T follicular helper cell (primary cell): Measurements from ENCODE around the gene VNN1.
"Not testable (repeated sequence)": the region's sequence is repeated elsewhere in the genome, so short reads cannot be mapped to it uniquely, and the experiment has no call there.

Source experiments
- DNase-seq: peaks from one replicate; pipeline ENCODE4 v3.0.0-alpha.2; 2020; ENCODE audit warnings: low read depth

Gene VNN1

DNA sequence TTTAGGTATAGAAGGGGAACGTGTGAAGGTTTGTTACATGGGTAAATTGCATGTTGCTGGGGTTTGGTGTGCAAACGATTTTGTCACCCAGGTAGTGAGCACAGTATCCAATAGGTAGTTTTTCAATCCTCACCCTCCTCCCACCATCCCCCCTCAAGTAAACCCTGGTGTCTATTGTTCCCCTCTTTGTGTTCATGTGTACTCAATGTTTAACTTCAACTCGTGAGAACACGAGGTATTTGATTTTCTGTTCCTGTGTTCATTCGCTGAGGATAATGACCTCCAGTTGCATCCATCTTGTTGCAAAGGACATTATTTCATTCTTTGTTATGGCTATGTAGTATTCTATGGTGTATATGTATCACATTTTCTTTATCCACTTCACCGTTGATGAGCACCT lies 11.6 kb upstream of the VNN1 start:
- DNase-seq: no peak

DNA sequence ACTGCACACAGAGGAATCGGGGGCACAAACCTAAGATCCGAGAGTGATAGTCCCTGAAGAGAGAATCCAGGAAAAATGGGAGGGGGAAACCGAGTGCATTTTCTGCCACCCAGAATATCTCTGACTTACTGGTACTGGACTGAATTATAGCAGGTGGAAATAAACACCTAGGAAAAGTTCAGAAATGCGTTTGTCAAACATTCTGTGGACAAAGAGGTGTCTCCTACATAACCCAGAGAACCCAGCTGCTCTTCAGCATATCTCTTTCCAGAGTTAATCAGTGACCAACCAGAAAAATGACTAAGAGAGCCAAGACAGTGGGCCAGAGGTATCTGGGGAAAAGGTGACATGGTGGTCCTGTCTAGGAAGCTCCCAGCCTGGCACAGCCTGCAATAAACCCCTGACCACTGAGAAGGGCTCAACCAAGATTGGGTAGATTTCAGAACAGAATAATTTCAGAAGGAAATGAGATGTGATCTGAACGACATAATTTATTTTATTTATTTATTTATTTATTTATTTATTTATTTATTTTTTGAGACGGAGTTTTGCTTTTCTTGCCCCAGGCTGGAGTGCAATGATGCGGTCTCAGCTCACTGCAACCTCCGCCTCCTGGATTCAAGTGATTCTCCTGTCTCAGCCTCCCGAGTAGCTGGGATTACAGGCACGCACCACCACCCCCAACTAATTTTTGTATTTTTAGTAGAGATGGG lies 6.0 kb upstream of the VNN1 start:
- no peak for DNase-seq

DNA sequence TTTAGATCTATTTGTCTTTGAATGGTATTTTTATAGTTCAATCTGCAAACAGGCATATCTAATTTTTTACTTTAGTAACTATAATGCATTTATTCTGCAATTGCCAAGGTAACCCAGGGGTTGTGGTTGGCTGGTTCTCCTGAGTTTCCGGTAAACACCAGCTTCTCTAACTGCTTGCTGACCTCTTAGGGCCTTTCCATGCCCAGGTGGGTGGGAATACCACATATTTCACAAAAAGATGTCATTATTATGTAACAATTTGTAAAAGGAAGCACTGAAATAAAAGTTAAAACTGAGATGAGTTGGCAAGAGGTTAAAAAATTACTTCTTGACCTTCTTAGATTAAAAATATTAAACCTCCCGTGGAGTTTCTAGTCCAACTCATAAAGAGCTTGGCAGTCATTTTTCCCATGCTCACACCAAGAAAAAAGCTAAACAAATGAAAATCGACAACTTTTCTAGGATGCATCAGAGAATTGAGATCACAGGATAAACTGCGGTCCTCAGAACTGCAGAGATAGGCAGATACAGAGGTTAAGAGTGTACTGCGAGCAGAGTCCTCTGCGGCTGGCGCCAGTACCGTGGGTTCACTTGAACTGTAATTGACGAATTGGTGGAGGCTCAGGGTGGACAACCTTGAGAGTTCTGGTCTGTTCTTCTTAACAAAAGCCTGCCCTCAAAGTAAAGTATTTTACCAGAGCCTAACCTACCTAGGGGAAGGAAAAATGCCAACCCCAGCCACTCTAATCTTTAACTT lies 2.2 kb upstream of the VNN1 start:
- no peak for DNase-seq

DNA sequence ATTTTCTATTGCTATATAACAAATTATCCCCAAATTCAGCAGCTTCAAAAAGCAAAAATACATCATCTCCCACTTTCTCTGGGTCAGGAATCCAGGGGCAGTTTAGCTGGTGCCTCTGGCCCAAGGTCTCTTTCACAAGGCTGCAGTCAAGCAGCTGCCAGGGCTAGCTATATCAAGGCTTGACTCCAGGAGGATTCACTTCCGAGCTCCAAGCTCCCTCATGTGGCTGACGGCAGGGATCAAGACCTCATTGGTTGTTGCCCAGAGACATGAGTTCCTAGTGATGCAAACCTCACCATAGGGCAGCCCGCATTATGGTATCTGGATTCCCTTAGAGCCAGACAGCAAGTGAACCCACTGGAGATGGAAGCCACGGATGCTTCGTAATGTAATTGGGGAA lies 1.3 kb upstream of the VNN1 start:
- no peak for DNase-seq

DNA sequence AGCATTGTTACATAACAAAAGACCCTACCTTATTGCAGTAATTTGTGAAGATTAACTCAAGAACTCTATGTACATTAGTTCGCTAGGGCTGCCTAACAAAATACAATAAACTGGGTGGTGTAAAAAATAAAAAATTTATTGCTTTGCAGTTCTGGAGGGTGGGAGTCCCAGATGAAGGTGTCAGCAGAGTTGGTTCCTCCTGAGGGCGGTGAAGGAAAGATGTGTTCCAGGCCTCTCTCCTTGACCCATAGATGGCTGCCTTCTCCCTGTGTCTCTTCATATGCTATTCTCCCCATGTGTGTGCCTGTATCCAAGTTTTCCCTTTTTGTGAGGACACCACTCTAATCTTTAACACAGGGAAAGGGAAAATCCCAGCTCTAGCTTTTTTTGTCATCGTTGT lies 305 bp upstream of the VNN1 start:
- no peak for DNase-seq

DNA sequence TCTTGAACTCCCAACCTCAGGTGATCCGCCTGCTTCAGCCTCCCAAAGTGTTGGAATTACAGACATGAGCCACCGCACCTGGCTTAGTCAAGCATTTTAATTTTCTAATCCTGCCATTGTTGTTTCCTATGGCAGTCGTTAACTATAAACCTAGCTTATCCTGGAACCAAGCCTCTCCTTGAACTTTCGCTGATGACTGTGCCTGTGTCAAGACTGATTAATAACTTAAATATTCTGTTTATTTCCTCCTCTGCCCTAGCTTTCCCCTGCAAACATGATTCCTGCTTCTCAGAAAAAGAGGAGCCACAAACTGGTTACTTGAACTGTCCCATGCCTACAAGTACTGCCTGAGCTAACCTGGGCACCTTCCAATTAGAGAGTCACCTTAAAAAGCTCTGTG lies 1.5 kb downstream of the VNN1 start:
- DNase-seq: no peak

DNA sequence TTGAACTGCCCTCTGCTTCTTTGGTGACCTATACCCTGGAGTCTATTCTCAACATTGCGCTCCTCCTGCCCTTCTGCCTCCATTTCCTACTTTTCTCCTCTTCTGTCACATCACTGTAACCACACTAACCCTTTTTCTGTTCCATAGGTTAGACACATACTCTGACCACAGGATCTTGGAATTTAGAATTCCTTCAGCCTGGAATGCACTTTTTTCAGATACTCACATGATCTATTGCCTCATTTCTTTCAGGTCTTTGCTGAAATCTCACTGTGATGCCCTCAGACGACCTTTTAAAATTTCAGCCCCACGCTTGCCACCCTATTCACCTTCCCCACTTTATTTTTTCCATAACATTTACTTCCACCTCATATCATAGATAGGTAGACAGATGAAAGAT lies 5.1 kb downstream of the VNN1 start:
- DNase-seq: no peak

DNA sequence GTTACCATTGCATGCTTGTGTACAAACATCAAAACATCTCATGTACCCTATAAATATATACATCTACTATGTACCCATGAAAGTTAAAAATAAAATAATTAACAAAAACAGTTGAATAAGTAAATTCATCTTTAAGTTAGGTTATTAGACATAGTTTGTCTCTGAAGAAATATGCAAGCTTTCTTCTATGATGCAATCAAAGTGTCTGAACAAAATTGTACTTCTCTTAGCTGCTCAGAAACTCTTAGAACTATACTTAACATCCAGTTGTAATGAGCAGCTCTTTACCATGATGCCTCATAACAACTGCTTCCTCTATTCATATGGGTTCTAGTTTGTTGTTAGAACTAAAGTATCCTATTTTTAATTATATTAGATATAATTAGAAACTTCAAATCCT lies 5.9 kb downstream of the VNN1 start:
- DNase-seq: no peak

DNA sequence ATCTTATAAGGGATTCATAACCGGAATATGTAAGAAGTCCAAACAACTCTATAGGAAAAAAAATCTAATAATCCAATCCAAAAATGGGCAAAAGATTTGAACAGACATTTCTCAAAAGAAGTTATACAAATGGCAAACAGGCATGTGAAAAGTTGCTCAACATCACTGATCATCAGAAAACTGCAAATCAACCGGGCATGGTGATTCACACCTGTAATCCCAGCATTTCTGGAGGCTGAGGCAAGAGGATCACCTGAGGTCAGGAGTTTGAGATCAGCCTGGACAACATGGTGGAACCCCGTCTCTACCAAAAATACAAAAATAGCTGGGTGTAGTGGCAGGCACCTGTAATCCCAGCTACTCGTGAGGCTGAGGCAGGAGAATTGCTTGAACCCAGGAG lies 7.1 kb downstream of the VNN1 start:
- DNase-seq: not testable (repeated sequence)

DNA sequence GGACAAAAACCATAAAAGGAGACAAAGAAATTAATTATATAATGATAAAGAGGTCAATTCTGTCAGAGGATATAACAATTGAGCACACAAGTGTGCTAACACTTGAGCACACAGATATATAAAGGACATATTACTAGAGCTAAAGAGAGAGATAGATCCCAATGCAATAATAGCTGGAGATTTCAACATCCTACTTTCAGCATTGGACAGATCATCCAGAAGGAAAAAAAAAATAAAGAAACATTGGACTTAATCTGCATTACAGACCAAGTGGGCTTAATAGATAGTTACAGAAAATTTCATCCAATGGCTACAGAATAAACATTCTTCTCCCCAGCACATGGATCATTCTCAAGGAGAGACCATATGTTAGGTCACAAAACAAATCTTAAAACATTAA lies 9.9 kb downstream of the VNN1 start:
- no peak for DNase-seq

DNA sequence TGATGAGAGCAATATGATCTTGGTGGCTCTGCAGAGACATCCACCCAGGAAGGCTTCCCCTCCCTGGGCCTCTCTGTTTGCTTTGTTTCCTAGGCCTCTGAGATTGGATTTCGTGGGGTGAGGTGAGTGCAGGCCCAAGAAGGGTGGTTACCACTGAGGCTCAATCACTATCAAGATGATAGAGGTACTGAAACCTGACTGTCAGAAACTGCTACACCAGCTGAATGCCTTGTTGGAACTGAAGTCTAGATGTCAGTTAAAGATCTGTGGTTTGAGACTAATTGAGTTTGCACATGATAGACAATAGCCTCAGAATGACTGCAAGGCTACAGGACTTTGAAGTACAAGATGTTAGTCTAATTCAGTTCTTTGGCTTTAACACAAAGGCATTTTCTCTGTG lies 15.2 kb downstream of the VNN1 start:
- DNase-seq: no peak

DNA sequence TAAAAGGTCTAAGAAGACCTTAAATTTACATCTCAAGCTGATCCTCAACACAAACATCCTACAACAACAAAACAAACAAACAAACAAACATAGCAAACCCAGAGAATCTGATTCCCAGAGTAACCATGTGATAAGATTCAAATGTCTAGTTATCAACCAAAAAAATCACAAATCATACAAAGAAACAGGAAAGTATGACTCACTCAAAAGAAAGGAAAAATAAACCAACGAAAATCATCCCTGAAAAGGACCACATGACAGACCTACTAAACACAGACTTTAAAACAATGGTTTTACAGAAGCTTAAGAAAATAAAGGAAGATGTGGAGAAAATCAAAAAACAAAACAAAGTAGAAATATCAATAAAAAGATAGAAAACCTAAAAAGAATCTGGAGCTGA lies 18.1 kb downstream of the VNN1 start:
- no peak for DNase-seq

DNA sequence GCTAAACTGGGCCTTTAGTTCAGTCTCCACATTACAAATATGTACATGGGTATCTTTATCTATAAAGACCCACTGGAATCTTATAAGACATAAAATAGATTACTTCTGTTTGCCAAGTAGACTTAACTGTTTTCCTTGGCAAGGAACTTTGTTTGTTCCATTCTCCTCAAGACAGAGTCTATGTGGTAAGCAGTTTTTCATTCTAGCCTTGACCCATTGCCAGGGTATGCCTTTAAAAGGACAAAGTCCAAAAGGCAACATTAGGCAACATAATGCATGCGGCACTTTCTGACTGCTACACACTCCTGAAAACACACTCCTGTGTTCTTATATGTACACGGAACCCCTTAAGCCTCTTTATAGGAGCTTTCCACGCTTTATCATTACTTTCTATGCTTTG lies 20.4 kb downstream of the VNN1 start:
- DNase-seq: no peak

DNA sequence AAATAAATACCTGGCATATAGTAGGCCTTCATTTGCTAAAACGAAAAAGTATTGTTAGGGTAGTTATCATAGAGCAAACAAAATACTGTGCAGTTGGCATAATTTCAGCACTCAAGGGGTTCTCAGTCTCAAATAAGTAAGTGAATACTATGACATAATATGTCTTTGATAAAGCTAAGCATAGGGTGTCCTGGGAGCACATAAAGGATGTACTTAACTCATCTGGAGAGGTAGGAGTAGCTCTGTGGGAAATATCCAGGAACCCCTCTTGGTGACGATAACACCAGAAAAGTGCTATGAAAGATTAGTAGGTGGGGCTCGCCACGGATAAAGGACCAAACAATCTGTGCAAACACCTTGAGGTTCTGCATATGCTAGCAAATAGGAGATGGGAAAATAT lies 23.2 kb downstream of the VNN1 start:
- DNase-seq: no peak

DNA sequence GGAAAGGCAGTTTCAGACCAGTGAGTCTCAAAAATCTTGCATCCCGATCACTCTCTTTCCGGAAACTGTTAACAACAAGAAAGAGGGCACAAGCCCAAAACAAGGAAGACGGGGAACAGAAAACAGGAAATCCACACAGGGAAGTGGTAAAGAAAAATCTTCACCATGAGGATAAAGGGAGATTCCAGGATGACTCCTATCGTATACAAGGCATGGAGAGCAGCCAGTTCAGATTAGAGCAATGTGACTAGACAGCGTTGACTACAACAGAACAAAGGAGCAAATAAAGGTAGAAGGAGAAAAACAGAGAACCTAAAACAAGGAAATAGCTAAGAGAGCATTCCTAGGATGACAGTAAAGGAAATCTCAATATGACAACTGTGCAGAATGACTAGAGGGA lies 26.5 kb downstream of the VNN1 start:
- DNase-seq: no peak

DNA sequence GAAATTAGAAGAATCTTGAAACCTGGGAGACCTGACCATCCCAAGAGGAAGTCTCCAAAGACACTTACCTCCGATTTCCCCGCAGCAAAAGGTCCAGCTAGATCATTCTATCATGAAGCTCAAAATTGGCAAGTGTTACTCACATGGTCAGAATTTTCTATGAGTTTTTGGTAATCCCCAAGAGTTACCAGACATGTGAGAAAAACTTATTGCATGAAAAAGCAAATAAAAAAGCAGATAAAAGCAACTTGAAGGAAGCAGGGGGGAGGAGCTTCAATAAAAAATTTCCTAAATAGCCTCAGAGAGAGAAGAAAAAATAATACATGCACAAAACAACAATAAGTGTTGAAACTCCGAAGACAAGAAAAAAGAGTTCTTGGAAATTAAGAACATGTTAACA lies 27.3 kb downstream of the VNN1 start:
- no peak for DNase-seq

DNA sequence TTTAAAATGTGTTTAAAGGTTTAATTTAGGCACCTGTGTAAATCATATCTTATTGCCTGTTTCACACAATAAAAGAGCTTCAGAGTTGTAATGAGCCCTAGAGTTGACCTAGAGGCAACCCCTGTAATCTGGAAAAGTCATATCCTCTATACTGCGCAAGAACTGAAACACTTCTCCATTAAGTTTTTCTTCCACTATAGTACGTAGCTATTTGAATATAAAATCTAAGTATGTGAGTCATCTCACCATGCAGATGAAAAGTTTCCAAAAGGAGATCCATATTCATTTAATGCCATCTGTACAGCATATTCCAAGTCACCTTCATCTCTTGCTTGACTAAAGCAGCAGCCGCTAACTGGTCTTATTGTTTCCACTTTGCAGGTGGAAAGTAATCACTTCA lies 28.8 kb downstream of the VNN1 start:
- DNase-seq: no peak

DNA sequence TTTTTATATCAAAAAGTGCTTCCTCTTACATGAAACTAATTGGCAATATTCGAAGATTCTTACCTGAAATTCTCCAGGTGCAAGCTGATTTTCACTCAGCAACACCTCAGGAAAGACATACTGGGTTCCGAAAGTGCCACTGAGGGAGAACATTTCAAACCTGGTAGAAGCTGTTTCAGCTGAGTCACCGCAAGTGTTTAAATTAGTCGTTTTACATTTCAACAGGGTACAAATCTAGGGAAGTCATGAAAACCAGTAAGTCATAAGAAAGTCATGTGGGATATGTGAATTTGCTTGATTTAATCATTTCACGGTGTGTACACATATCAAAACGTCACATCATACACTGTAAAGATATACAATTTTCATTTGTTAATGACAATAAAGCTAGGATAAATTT lies 29.6 kb downstream of the VNN1 start:
- no peak for DNase-seq

DNA sequence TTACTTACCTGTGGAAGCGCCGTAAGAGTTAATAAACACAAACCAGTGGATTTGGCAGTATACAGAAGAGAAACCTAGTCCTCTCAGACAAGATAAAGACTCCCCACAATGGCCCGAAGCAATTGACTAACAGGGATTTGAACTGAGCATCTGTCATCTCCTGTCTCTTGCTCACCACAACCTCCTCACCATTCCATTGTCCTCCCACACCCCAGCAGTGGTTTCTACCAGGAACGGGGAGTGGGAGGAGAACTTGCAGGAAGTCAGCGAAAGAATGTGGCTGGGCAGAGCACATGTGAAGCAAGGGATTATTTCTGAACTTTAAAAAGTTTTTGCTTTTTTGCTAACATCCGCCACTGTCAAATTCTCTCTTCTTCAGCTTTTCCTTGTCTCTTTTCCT lies 30.3 kb downstream of the VNN1 start:
- no peak for DNase-seq

DNA sequence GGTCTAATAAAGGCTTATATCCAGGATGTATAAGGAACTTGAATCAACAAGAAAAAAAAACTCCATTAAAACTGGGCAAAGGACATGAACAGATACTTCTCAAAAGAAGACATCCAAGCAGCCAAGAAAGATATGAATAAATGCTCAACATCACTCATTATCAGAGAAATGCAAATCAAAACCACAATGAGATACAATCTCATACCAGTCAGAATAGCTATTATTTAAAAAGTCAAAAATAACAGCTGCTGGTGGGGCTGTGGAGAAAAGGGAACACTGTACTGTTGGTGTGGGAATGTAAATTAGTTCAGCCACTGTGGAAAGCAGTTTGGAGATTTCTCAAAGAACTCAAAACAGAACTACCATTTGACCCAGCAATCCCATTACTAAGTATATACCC lies 34.8 kb downstream of the VNN1 start:
- DNase-seq: not testable (repeated sequence)

DNA sequence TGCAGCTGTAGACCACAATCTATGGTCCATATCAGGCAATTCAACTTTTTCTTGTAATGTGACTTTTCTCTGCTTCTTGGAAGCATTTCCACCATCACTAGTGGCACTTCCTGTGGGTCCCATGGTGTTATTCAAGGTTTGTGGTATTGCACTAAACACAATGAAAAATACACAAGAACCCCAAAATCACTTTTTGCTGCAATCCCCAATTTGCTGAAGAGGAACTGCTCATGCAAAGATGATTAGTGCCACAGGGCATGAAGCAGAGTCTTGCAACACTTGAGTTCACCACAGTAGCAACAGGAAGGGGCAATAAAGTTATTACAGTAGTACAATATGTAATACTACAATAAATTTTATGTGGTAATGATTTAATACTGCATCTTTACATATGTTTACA lies 38.1 kb downstream of the VNN1 start:
- no peak for DNase-seq

DNA sequence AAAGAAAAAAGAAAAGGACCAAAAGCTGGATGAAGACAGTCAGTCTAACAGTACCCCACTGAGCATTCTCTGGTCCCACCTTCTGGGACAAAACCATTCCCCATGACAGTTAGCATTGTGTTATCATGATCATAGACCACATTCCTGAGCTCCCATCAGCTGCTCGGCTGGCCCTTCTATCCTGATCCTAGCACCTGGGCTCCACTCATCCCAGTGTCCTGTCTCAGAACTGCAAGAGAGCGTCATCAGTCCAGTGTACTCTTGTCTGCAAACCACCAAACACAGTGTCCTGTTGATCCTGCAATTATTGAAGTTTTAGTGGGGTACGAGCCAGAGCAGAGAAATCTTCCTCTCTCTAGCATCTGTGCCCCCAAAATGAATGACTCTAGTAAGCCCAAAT lies 38.9 kb downstream of the VNN1 start:
- DNase-seq: no peak

DNA sequence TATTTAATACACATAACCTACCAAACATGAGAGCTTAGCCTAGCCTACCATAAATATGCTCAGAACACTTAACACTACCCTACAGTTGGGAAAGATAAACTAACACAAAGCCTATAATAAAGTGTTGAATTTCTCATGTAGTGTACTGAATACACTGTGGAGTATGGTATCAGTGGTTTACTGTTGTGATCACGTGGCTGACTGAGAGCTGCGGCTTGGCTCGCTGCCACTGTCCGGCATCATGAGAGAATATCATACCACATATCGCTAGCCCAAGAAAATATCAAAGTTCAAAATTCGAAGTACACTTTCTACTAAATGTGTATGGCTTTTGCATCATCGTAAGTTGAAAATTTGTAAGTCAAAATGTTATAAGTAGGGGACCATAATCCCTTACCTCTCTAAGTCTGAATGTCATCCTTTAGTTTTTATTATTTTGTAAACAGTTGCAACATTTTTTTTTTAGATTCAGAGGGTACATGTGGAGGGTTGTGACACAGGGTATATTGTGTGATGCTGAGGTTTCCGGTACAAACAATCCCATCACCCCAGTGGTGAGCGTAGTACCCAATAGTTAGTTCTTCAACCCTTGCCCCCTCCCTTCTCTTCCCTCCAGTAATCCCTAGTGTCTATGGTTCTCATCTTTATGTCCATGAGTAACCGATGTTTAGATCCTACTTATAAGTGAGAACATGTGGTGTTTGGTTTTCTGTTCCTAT lies 40.3 kb downstream of the VNN1 start:
- no peak for DNase-seq
